ENCODE results near the gene CYTH2.

CYTH2 gene

GRCh38 chr19:48454150-48454730 lies 14.9 kb upstream of the CYTH2 start:
- no peak for DNase-seq (ENCODE audit: low read depth)

- DNase-seq (ENCODE audit: low read depth) = no peak
These were observed 13.8 kb upstream of the CYTH2 start, which contains the start of gene KCNJ14 for GRCh38 chr19:48455171-48455907. KCNJ14 (plus strand) TSS chr19:48455574; CDS start chr19:48461725, 6,151 bp downstream.

- no peak for DNase-seq (ENCODE audit: low read depth)
These were observed 13.1 kb upstream of the CYTH2 start for GRCh38 chr19:48455908-48456562.

GRCh38 chr19:48456864-48457263 lies 12.3 kb upstream of the CYTH2 start:
- no peak for DNase-seq (ENCODE audit: low read depth)

- DNase-seq (ENCODE audit: low read depth) = peak; percentile 76
These were observed 11.2 kb upstream of the CYTH2 start for GRCh38 chr19:48458016-48458415.

- no peak for DNase-seq (ENCODE audit: low read depth)
These were observed 7.6 kb upstream of the CYTH2 start for GRCh38 chr19:48461651-48461981.

GRCh38 chr19:48461982-48462655 lies 7.0 kb upstream of the CYTH2 start:
- no peak for DNase-seq (ENCODE audit: low read depth)

GRCh38 chr19:48465215-48465614 lies 4.0 kb upstream of the CYTH2 start:
- no peak for DNase-seq (ENCODE audit: low read depth)

GRCh38 chr19:48466561-48467325 lies 2.4 kb upstream of the CYTH2 start:
- DNase-seq (ENCODE audit: low read depth) = no peak

- peak; percentile 100 for DNase-seq (ENCODE audit: low read depth)
These were observed 339 bp upstream of the CYTH2 start for GRCh38 chr19:48468772-48469288.

- DNase-seq (ENCODE audit: low read depth) = no peak
These were observed 938 bp downstream of the CYTH2 start for GRCh38 chr19:48469934-48470680.

GRCh38 chr19:48470856-48471255 lies 1.7 kb downstream of the CYTH2 start:
- DNase-seq (ENCODE audit: low read depth) = no peak

- no peak for DNase-seq (ENCODE audit: low read depth)
These were observed 2.7 kb downstream of the CYTH2 start for GRCh38 chr19:48471836-48472235.

GRCh38 chr19:48473161-48473966 lies 4.2 kb downstream of the CYTH2 start:
- no peak for DNase-seq (ENCODE audit: low read depth)

- DNase-seq (ENCODE audit: low read depth) = no peak
These were observed 5.0 kb downstream of the CYTH2 start for GRCh38 chr19:48474084-48474592.

- DNase-seq (ENCODE audit: low read depth) = no peak
These were observed 6.3 kb downstream of the CYTH2 start for GRCh38 chr19:48475369-48476068.

GRCh38 chr19:48476176-48476575 lies 7.0 kb downstream of the CYTH2 start:
- no peak for DNase-seq (ENCODE audit: low read depth)

GRCh38 chr19:48477067-48477685 lies 8.0 kb downstream of the CYTH2 start:
- no peak for DNase-seq (ENCODE audit: low read depth)

Data from fibroblast of gingiva (primary cell).